ENCODE data around the gene CUEDC1.

The CUEDC1 gene
- total RNA-seq = 0.36 to 0.65 reads per million in 2 experiments

- DNase-seq (ENCODE audit: low read depth) = peak; percentile 50
These were observed at the start of gene CUEDC1 for GRCh38 chr17:57955183-57955931. TSS of gene CUEDC1 (minus strand) at chr17:57955412. CDS start at chr17:57885564, 69,848 bp downstream.

- DNase-seq (ENCODE audit: low read depth) = no peak
These were observed 48.8 kb upstream of the CUEDC1 start for GRCh38 chr17:58004060-58004459.

- DNase-seq (ENCODE audit: low read depth) = no peak
These were observed 47.8 kb upstream of the CUEDC1 start for GRCh38 chr17:58002973-58003372.

- DNase-seq (ENCODE audit: low read depth) = no peak
These were observed 47.1 kb upstream of the CUEDC1 start for GRCh38 chr17:58002154-58002948.

GRCh38 chr17:58001461-58002124, 46.4 kb upstream of the CUEDC1 start:
- DNase-seq (ENCODE audit: low read depth) = no peak

- DNase-seq (ENCODE audit: low read depth) = no peak
These were observed 44.3 kb upstream of the CUEDC1 start for GRCh38 chr17:57999496-58000017.

GRCh38 chr17:57999010-57999495, 43.8 kb upstream of the CUEDC1 start:
- no peak for DNase-seq (ENCODE audit: low read depth)

GRCh38 chr17:57997085-57997809, 42.0 kb upstream of the CUEDC1 start:
- no peak for DNase-seq (ENCODE audit: low read depth)

- DNase-seq (ENCODE audit: low read depth) = peak; percentile 29
These were observed 40.1 kb upstream of the CUEDC1 start for GRCh38 chr17:57995076-57995956.

- no peak for DNase-seq (ENCODE audit: low read depth)
These were observed 39.2 kb upstream of the CUEDC1 start for GRCh38 chr17:57994436-57994835.

GRCh38 chr17:57993471-57994365, 38.5 kb upstream of the CUEDC1 start:
- DNase-seq (ENCODE audit: low read depth) = no peak

GRCh38 chr17:57991537-57991936, 36.3 kb upstream of the CUEDC1 start:
- no peak for DNase-seq (ENCODE audit: low read depth)

- no peak for DNase-seq (ENCODE audit: low read depth)
These were observed 34.8 kb upstream of the CUEDC1 start for GRCh38 chr17:57990037-57990436.

- DNase-seq (ENCODE audit: low read depth) = peak; percentile 49
These were observed 33.4 kb upstream of the CUEDC1 start for GRCh38 chr17:57988301-57989250.

- peak; percentile 62 for DNase-seq (ENCODE audit: low read depth)
These were observed 32.5 kb upstream of the CUEDC1 start, which contains the start of gene VEZF1 for GRCh38 chr17:57987581-57988300. TSS of gene VEZF1 (minus strand) at chr17:57988254. CDS start at chr17:57988111, 143 bp downstream.

- DNase-seq (ENCODE audit: low read depth) = peak; percentile 16
These were observed 31.8 kb upstream of the CUEDC1 start for GRCh38 chr17:57986841-57987580.

GRCh38 chr17:57985675-57985974, 30.4 kb upstream of the CUEDC1 start:
- DNase-seq (ENCODE audit: low read depth) = no peak

Data from T follicular helper cell (primary cell).